HG03108 (cell line): Measurements from ENCODE around the gene NRF1.

Experiments
- ATAC-seq: cut with Tn5 transposase; IDR thresholded peaks from one replicate; pipeline ENCODE4 v1.9.1; 2021; ENCODE audit warnings: moderate library complexity; ENCODE audit not compliant: unreplicated experiment

NRF1 gene

DNA sequence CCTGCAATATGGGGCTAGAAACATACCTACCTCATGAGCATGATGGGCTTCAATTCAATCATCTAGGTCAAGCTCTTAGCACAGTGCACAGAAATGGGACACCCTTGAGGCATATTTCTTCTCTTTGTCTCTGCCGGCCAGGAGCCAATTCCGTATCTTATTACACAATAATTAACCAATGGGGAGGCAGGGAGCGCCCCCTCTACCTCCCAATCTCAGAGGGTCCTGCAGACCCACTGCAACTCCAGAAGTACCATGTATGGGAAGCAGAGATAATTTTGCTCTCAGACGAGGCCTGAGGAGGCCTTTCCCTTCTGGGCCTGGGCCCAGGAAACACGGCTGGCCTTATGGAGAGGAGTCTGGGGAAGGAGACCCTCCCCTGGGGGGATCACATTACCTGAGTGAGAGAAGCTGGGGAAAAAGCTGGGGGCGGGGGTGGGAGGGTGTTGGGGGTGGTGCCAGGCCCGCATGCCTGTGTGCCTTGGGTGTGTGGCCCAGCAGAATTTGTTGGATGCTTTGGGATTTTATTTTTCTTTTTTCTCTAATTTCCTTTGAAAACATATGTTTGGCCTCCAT lies 185.8 kb downstream of the NRF1 start:
- ATAC-seq = no peak

DNA sequence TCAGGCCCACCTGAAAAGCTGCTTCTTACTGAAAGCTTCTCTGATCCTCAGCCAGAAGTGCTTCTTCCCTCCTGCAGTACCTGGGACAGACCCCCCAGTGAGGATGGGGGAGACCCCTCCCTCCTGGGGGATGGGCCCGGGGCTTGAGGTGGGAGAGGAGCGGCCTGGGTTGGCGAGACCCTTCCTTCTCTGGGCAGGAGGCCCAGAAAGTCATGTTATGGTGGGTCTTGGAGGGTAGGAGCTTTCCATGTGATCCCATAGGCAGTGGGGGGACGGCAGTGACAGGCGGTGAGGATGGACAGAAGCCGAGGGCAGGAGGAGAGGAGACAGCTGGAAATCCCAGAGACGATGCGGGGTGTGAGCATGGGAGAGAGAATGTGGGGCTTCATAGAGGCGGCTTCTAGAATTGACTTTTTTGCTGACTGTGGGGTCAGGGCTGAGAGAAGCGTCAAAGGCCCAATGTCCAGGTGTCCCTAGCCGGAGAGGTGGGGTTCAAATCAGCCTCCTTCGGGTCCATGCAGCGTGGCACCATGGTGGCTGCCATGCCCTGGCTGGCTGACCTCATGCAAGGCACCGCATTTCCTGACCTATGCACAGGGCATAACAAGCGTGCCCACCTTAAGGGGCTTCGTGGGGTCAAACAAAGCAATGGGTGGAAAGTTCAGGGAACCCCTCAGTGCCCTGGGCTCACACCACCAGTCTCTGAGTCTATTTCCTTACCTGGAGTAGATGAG lies 187.3 kb downstream of the NRF1 start:
- ATAC-seq = no peak

DNA sequence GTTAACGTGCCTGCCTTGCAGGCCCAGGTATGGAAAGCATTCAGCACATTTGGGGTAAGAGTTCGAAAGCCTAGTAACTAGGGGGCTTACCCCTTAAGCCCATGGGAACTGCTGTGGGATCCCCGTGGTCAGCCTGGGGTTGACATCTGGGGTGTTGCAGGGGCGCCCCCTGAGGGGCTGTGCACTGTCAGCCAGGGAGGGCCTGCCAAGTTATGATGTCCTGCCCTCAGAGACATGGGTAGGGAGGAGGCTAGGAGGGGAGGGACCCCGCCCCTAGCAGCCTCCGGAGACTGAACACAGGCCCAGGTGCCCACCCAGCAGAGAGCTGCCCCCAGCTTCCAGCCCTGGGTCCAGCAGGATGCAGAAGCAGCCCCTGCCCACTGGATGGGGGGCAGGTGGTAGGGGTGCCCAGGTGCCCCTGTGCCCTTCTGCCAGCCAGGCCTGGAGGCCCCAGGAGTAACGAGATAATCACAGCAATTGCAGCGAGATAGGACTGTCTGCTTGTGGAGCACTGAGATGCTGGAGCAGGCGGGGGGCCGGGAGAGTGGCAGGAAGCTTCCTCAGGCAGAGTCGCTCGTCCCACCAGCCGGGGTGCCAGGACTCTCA lies 187.9 kb downstream of the NRF1 start:
- ATAC-seq = no peak

DNA sequence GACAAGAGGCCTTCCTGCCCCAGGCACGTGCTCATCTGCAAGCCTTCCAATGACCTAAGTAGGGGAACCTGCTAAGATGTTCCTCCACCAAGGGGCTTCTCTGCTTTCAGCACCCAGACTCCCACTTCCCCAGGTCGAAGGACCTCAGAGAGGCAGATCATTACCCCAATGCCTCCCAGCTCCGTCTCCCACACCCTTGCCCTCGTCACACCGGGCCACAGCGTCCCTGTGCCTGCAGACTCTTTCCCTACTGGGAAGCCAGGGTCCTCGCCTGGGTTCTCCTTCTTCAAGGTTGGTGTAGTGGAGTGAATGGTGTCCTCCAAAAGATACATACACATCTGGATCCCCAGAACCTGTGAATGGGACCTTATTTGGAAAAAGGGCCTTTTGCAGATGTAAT lies 189.4 kb downstream of the NRF1 start:
- ATAC-seq = no peak

DNA sequence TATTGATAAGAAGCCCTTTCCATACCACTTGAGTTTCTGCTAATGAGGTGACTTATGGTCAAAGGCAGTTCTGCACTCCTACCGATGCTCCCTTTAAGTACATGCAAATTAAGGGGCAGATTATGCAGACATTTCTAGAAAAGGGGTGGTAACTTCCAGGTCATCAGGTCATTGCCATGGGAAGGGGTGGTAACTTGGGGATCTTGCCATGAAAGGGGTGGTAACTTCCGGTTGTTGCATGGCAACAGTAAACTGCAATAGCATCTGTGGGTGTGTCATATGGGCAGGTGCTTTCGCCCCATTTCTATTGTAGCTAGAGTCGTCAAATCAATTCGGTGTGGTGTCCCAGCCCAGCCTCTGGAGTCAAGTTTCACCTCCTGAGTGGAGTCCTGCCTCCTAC lies 190.4 kb downstream of the NRF1 start:
- ATAC-seq = no peak

DNA sequence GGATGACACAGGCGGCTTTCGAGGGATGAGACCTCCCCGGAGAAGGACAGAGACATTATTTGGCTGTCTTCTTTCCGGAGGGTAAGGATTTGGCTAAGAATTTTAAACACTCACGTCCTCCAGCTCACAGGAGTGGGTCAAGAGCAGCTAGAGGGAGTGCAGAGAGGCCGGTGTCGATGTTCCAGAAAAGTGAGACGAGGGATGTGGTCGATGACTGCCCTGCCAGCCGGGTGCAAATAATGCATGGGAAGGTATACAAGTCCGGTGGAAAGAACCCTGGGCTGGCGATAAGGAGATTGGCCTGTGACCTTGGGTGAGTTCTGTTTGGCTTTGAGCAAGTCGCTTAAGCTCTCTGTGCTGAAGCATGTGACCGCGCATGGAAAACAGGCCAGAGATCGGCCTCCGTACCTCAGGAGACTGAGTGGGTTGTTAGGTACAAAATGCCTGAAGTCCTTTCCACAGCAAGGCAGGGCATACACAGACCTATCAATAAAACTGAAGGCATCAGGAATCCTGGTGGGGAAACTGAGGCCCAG lies 192.1 kb downstream of the NRF1 start:
- ATAC-seq = no peak

DNA sequence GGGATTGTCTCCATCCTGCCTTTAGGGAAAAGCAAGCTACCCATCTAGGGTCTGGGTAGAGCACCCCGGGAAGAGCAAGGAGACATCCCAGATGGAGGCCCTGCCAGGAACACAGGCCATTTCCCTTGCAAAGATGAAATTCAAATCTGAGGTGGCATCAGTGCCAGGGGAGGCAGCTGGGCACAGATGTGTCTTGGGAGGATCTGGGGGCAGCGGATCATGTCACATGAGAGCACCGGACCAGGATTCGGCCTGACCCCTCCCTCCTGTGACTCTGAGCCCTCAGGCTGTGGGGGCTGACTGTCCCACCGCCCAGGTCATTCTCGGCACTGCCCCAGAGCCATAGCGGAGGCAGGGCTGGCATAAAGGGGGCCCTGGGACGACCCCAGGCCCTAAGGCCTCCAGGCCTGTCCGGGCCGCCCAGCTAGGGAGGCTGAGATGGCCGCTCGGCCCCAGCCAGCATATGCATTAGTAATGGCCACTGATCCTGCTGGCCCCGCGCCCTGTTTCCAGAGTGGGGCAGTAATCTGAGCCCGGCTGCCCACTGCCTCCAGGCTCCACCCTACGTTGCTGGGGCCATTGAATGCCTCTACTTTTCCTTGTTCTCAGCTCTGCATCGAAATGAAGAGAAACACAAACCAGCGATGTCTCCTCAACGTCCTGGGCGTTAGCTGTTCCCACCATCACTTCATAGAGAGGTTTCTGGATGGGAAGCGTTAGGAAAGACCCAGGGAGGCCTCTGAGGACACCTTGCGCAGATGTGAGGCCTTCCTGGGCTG lies 192.8 kb downstream of the NRF1 start:
- ATAC-seq = no peak

DNA sequence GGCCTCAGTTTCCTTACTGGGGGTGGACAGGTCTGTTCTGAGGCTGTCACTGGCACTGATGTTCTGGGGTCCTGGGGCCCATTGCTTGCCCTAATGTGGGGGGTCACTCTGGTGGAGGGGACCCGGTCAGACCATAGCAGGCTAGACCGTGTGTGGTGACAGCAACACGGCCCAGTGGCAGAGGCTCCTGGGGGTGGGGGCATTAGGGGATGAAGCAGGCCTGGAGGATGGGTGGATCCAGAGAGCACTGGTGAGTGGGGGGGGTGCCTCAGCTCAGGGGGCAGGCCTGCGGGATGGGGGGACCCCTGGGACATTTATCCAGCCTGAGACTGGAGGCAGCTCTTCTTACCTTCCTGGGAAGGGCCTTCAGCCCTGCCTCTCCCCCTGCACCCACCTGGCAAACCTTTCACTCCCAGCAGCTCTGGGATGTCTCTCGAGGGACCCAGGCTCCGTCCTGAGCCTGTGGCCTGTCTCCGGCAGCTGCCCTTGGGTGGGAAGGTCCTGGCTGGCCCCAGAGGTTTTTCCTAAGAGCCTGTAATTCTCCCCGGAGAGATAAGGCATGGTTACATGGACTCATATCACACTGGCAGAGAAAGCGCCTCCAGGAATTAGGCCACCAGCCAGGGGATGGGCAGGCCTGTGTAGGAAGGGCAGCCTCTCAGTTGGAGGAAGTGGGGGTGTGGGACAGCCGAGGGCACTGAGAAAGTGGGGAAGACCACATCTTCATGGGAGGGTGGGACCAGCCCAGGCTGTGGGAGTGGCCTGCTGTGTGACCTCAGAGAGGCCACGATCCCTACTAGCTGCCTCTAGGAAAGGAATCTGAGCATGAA lies 193.6 kb downstream of the NRF1 start:
- ATAC-seq = no peak
